GM12874 (cell line): ENCODE measurements around the gene TSGA10.

ENCODE experiments used
- TF ChIP-seq, protein P1 (sequence below): IDR thresholded peaks from 2 replicates; pipeline ENCODE4 v1.5.1; 2011; ENCODE audit warnings: low read depth, mild to moderate bottlenecking, control low read depth, low read length, moderate library complexity; ENCODE audit not compliant: insufficient read depth

The TSGA10 gene

DNA sequence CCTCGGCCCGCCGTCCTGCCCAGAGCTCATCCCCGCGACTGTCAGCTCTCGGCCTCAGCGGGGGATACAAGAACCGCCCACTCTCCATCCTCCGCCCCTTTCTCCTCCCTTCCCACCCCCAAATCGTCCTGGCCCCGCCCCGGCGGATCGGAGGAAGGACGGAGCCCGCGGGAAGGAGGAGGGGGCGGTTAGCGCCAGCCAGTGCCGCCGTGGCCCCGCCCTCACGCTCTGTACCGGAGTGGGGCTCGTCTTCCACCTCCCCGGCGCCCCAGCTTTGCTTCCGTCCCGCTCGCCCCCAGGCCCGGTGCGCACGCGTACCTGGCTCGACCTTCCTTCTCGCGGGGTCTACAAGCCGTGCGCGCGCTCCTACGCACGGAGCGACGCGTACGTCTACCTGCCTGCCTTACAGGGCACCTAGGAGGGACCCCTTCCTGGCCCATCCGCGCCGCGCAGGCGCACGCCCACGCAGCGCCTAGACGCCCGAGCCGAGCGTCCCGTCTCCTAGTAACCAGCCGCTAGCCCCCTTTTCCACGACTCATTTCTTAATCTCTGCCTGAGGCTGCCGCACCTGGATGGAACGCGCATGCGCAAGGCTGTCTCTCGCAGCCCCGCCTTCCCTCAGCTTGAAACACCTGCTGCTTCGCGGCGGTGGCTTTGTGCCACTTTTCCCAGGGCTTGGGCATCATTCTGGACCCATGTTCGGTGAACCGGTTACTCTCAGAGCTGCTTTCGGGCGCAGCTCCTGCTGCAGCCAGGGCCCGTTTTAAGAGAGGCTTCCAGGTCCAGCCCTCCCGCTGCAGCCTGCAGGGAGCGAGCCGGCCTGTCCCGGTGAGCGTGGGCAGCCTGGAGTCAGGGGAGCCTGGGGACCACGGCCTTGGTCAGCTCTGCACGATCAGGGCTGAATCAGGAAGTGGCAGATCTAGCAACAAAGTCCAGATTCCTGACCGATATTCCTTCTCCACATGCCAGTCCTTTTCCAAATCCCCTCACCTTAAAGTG lies 13.3 kb downstream of the TSGA10 start, which contains the start of gene C2orf15:
C2orf15 (plus strand) TSS at position 598 of the 999 bp plus-strand sequence. CDS start 8,852 bp downstream, outside the sequence.
- TF ChIP-seq, protein P1, sequence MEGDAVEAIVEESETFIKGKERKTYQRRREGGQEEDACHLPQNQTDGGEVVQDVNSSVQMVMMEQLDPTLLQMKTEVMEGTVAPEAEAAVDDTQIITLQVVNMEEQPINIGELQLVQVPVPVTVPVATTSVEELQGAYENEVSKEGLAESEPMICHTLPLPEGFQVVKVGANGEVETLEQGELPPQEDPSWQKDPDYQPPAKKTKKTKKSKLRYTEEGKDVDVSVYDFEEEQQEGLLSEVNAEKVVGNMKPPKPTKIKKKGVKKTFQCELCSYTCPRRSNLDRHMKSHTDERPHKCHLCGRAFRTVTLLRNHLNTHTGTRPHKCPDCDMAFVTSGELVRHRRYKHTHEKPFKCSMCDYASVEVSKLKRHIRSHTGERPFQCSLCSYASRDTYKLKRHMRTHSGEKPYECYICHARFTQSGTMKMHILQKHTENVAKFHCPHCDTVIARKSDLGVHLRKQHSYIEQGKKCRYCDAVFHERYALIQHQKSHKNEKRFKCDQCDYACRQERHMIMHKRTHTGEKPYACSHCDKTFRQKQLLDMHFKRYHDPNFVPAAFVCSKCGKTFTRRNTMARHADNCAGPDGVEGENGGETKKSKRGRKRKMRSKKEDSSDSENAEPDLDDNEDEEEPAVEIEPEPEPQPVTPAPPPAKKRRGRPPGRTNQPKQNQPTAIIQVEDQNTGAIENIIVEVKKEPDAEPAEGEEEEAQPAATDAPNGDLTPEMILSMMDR: no peak

DNA sequence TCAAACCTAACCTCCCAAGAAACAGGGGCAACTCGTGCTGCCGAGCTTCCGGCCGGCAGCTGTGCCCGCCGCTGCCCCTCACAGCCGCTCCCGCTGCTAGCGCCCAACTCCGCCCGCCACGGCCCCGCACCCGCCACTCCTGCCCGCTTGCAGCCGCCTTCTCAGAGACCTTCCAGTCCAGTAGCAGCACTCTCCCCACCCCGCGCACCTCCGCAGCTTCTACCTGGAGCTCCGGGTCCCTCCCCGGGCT lies 14.0 kb downstream of the TSGA10 start:
- TF ChIP-seq, protein P1: no peak

DNA sequence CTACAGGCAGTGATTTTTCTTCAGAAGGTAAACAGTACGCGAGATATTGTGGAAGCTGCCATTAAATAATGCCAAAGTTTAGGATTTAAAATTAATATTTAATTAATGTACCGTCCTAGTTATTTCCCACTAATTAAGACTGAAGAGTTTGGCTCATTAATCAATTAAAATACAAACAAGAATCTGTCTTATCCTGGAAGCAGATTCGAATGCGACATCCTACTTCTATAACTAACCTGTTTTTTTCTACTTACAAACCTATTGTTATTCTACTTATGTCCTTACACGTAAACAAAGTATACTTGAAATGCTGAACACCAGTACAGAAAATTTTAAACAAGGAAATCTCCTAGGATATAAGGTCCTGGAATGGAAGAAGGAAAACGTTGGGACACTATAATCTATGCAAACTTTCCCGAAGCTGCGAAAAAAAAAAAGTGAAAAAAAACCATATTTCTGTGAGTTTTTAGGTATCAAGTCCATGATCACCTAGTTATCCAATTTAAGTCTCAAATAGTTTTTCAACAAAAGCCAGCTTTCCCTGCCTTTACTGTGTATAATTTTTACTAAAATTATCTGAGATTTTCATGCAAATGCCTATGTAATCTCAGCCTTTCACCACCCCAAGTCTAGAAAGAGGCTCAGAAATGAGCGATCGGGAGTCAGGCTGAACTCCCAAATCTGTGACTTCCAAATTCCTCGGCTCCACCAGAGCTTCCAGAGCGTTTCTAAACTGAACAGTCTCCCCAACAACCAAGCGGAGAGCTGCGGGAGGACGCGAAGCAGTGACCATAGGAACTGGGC lies 14.5 kb downstream of the TSGA10 start:
- TF ChIP-seq, protein P1: no peak

DNA sequence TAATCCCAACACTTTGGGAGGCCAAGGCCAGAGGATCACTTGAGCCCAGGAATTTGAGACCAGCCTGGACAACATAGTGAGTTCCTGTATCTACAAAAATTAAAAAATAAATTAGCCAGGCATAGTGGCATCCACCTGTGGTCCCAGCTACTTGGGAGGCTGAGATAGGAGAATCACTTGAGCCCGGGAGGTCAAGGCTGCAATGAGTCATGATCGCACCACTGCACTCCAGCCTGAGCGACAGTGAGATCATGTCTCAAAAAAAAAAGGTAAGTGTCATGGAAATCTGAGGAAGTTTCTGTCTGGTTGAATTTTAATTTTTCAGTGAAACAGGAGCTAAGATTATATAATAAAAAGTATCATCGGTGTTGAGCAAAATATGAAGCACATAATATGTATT lies 15.7 kb downstream of the TSGA10 start:
- TF ChIP-seq, protein P1: no peak

DNA sequence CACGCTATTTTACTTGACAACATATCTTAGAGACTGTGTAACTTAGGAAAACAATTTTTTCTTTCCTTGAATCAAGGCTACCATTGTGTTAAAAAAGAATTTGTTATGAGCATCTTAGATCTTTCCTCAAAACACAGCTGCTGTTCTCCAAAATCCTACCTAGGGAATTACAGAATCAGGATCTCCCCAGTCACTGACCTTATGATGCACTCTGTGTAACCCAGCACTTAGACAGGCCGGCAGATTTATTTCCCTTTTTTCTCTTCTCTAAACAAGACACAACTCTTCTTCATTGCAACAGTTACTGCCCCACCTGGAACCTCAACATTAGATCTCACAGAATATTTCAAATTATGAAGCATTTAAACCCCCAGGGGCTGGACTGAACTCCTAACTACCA lies 26.8 kb downstream of the TSGA10 start:
- TF ChIP-seq, protein P1: no peak

DNA sequence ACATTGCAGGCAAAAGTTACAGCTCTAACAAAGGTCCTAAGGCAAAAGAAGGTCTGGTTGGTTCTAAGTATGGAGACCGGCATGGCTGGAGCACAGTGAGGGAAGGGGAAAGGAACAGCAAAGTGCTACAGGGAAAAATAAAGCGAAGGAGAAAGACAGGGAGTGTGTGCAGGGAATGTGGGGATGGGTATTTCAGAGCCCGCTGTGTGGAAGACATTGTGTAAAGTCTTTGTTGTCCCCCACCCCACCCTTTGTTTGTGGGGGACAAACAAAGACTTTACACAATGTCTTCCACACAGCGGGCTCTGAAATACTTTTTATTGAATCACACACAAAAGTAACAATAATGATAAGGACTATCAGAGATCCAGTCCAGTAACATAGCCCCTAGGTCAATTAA lies 42.1 kb downstream of the TSGA10 start:
- TF ChIP-seq, protein P1: no peak

DNA sequence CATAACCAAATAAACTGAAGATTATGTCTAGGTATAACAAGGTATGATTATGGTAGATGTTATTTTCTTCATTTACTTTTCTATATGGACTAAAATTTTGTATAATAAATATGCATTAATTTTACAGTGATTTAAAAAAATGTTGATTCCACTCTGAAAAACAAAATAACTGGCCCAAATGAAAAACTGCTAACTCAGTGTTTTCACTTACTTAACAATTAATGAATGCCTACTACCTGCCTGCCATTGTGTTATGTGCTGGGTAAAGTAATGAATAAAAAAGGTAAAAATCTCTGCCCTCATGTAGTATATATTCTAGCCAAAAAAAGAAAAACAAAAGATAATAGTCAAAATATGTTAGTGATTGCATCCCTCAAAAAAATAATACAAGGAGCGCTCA lies 42.8 kb downstream of the TSGA10 start:
- TF ChIP-seq, protein P1: no peak
